K562 (cell line): ENCODE data around the gene SYNGR1. TPM values are rescaled to one million over a fixed set of nuclear protein-coding genes. Genes with fewer than 3 reads are reported as not detected.

ENCODE experiments used
- BDP1 ChIP-seq: IDR thresholded peaks from 3 replicates; pipeline ENCODE4 v1.6.1; 2011; ENCODE audit not compliant: insufficient read length, insufficient read depth
- GABPB1 ChIP-seq: sonication (generic); formaldehyde crosslinking; IDR thresholded peaks from 2 replicates; pipeline ENCODE4 v1.8.0; 2022; ENCODE audit warnings: mild to moderate bottlenecking, missing genetic modification reagents
- GTF3C2 ChIP-seq: IDR thresholded peaks from 3 replicates; pipeline ENCODE4 v1.6.1; 2011; ENCODE audit warnings: borderline replicate concordance, mild to moderate bottlenecking, moderate library complexity; ENCODE audit not compliant: insufficient read length; ENCODE audit errors: extremely low read depth
- HIVEP1 ChIP-seq: fragments of 250-450 bp; sonication (Bioruptor Pico); IDR thresholded peaks from 2 replicates; pipeline ENCODE4 v1.4.0; 2020; ENCODE audit warnings: mild to moderate bottlenecking
- KLF16 ChIP-seq: IDR thresholded peaks from 2 replicates; pipeline ENCODE4 v1.6.1; 2016; ENCODE audit warnings: antibody characterized with exemption
- NRF1 ChIP-seq, 2 experiments: fragments of 450-650 bp; IDR thresholded peaks in 1 of 2; conservative IDR thresholded peaks in 1 of 2; 2 replicates each; pipeline ENCODE4 v1.6.1; 2014; ENCODE audit warnings: mild to moderate bottlenecking in 2 of 2
- POLR2AphosphoS2 ChIP-seq: IDR thresholded peaks from 2 replicates; pipeline ENCODE4 v1.6.1; 2012; ENCODE audit warnings: low read length, improper control_type of control experiment
- RFX5 ChIP-seq: IDR thresholded peaks from 2 replicates; pipeline ENCODE4 v1.6.1; 2011; ENCODE audit warnings: low read depth, mild to moderate bottlenecking, improper control_type of control experiment, low read length
- SMARCA4 ChIP-seq: fragments of 450-650 bp; IDR thresholded peaks from 2 replicates; pipeline ENCODE4 v1.6.1; 2016
- SRSF7 ChIP-seq: fragments of 200-400 bp; formaldehyde crosslinking; optimal IDR thresholded peaks from 2 replicates; pipeline ENCODE3; 2017; ENCODE audit warnings: mild to moderate bottlenecking, low read depth, low read length
- STAG1 ChIP-seq: sonication (generic); formaldehyde crosslinking; IDR thresholded peaks from 2 replicates; pipeline ENCODE4 v1.5.0; 2020; ENCODE audit warnings: missing genetic modification reagents, borderline replicate concordance
- TBP ChIP-seq: optimal IDR thresholded peaks from 2 replicates; pipeline ENCODE3; 2011; ENCODE audit warnings: low read depth, low read length, improper control_type of control experiment
- TOE1 ChIP-seq, 2 experiments: fragments of 450-650 bp in 1 of 2; sonication (generic) in 1 of 2; formaldehyde crosslinking in 1 of 2; IDR thresholded peaks; 2 replicates each; pipeline versions ENCODE4 v1.7.1 to v1.8.0; 2016 to 2022; ENCODE audit warnings: borderline replicate concordance in 2 of 2, mild to moderate bottlenecking in 2 of 2, antibody characterized with exemption in 1 of 2, inconsistent platforms in 1 of 2, low read depth in 1 of 2, missing genetic modification reagents in 1 of 2, moderate library complexity in 1 of 2
- ZNF23 ChIP-seq: fragments of 250-450 bp; sonication (Bioruptor Pico); IDR thresholded peaks from 2 replicates; pipeline ENCODE4 v1.4.0; 2020; ENCODE audit warnings: mild to moderate bottlenecking
- ZNF592 ChIP-seq: fragments of 450-650 bp; IDR thresholded peaks from 2 replicates; pipeline ENCODE4 v1.6.1; 2017; ENCODE audit warnings: antibody characterized with exemption, mild to moderate bottlenecking
- polyA plus RNA-seq, 8 experiments: library from polyadenylated mRNA; depleted of rRNA in 4 of 8; stranded (reverse) in 5 of 8; unstranded in 3 of 8; fragments of >200 nt; fragmentation: Nextera tagmentation in 2 of 8; fragmentation: Illumina TruSeq in 1 of 8; extraction: Ambion mirVana in 2 of 8; extraction: Trizol in 1 of 8; gene quantifications; 2 replicates each; pipeline versions ENCODE4 v1.2.1 to v1.2.3, GENCODE V29; 2011 to 2014; ENCODE audit warnings: inconsistent platforms in 1 of 8, missing spikeins in 1 of 8
- total RNA-seq, 7 experiments: library from RNA; depleted of rRNA in 6 of 7; stranded (reverse); fragments of >200 nt in 6 of 7; fragmentation: Illumina TruSeq in 2 of 7; extraction: Trizol in 2 of 7; gene quantifications; 2 replicates each; pipeline versions ENCODE4 v1.2.1 to v1.2.3, GENCODE V29; 2011 to 2021; ENCODE audit warnings: low replicate concordance in 1 of 7
- TF ChIP-seq, protein P1 (sequence below): sonication (generic); formaldehyde crosslinking; IDR thresholded peaks from 2 replicates; pipeline ENCODE4 v1.8.1; 2023; ENCODE audit warnings: mild to moderate bottlenecking, missing genetic modification reagents

The SYNGR1 gene
- total and polyA plus RNA-seq, 9 of the 15 experiments (the other 6 are each of a cell fraction or from before 2014, with no cell fraction given) = 1.8 to 15.9 (median 5.5) TPM

DNA sequence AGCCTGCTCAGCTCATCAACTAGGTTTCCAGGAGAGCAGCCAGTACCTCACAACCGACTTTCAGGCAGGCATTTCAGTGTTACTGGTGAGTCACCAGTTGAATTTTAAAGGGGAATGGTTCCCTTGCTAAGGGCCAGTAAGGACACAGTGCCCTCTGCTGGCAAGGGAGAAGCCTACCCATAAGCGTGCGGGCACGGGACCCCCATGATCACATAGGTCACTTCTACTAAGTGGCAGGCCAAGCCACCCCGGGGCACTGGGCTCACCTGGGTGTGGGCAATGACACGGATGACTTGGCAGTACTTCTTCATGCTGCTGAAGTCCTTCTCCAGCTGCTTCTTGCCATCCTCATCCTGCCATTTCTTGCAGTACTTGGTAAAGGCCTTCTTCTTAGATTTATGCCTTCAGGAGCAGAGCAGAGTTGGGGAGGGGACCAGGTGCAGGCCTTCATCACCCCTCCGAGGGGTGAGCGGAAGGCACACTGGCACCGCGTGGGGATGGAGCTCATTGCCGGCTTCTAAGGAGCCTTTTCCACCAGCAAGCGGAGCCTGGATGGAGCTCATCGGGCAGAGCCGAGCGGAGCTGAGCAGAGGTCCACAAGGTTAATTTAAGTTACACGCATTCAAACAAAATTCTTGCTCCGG, 33.2 kb upstream of the SYNGR1 start (continued):
- TF ChIP-seq TOE1 (IDR thresholded peaks at IDR 0.05; ENCODE audit: borderline replicate concordance) (peak; percentile 19; the same call in 1 of the 2 replicates), TOE1 (CRISPR knock-in tag; IDR thresholded peaks at IDR 0.05; ENCODE audit: borderline replicate concordance, low read depth) (no peak), NRF1 (conservative IDR thresholded peaks at IDR 0.05 in 1 of 2, IDR thresholded peaks at IDR 0.05 in 1 of 2) (no peak), HIVEP1 (no peak), STAG1 (CRISPR knock-in tag) (peak; percentile 81; the same call in 1 of the 2 replicates), ZNF23 (CRISPR knock-in tag) (no peak), SMARCA4 (peak; percentile 47; the same call in 1 of the 2 replicates), POLR2AphosphoS2 (no peak), GABPB1 (CRISPR knock-in tag) (no peak), TBP (no peak), ZNF592 (no peak), BDP1 (no peak), GTF3C2 (no peak), RFX5 (no peak), SRSF7 (no peak), KLF16 (no peak)
- TF ChIP-seq, protein P1, sequence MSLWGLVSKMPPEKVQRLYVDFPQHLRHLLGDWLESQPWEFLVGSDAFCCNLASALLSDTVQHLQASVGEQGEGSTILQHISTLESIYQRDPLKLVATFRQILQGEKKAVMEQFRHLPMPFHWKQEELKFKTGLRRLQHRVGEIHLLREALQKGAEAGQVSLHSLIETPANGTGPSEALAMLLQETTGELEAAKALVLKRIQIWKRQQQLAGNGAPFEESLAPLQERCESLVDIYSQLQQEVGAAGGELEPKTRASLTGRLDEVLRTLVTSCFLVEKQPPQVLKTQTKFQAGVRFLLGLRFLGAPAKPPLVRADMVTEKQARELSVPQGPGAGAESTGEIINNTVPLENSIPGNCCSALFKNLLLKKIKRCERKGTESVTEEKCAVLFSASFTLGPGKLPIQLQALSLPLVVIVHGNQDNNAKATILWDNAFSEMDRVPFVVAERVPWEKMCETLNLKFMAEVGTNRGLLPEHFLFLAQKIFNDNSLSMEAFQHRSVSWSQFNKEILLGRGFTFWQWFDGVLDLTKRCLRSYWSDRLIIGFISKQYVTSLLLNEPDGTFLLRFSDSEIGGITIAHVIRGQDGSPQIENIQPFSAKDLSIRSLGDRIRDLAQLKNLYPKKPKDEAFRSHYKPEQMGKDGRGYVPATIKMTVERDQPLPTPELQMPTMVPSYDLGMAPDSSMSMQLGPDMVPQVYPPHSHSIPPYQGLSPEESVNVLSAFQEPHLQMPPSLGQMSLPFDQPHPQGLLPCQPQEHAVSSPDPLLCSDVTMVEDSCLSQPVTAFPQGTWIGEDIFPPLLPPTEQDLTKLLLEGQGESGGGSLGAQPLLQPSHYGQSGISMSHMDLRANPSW = no peak
